Fibroblast of skin of back (primary cell): ENCODE results near the gene DGUOK.
A peak's percentile ranks its signal among the peaks of the same experiment; 100 is the strongest.
"Not testable (repeated sequence)": the region's sequence is repeated elsewhere in the genome, so short reads cannot be mapped to it uniquely, and the experiment has no call there.

ENCODE experiments used
- DNase-seq: peaks from one replicate; pipeline ENCODE4 v3.0.0-alpha.2; 2013

The DGUOK gene

DNA sequence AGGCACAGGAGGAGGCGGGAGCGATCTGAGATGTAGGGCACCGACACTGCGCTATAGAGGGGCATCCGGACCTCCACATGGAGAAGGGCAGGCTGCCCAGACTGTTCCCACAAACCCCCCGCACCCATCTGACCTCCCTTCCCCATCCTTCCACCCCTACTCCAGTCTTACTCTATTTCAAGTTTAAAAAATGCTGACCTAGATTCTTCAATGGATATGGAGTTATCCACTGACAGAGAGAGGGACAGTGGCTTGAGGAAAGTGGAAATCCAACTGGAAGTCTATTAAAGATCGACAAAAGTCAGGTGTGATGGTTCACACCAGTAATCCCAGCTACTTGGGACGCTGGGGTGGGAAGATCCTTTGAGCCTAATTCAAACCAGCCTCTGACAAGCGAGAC is 5.1 kb upstream of the DGUOK start:
- no peak for DNase-seq

DNA sequence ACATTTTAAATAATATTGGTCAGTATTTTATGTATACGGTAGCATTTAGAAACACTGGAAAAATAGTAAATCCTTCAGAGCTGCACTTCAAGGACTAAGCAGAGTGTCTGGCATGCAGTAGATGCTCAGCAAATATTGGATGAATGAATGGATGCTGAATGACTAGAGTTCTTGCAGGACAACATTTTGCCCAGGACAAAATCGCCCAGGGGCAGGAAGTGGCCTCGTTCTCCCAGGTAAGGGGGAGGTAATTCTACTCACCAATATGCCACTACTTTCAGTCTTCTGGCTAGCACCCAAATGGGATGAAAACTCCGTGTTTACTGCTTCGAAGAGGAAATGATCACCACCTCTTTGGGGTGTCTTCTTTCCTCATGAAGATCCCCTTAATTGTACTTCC is 4.0 kb upstream of the DGUOK start:
- DNase-seq, result no peak

DNA sequence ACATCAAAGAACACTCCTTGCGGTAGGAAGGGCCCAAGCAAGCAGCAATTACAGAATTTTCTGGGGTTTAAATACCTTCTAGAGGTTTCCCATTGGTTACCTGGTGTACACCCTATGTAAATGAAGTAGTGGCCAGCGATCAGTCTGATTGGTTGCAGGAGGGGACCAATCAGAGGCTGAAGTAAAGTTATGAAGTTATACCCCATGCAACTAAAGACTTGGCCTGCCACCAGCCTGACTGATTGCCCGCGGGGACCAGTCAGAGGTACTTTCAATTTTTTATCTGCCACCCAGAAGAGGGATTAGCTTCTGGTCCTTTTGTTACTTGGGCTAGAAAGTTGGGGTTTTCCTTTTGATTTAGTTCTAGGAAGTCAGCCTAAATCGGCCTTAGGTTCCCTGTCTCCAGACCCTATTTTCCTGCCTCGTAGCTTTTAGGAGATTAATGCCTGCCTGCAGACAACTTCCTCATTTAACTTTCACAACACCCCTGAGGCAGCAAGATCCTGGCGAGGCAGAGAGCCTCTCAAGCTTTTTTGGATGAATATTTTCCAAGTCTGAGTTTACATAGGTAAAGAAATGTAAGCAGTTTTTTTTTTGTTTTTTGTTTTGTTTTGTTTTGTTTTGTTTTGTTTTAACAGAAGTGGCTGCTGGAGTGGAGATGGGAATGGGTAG is 1.5 kb upstream of the DGUOK start:
- DNase-seq, result no peak

DNA sequence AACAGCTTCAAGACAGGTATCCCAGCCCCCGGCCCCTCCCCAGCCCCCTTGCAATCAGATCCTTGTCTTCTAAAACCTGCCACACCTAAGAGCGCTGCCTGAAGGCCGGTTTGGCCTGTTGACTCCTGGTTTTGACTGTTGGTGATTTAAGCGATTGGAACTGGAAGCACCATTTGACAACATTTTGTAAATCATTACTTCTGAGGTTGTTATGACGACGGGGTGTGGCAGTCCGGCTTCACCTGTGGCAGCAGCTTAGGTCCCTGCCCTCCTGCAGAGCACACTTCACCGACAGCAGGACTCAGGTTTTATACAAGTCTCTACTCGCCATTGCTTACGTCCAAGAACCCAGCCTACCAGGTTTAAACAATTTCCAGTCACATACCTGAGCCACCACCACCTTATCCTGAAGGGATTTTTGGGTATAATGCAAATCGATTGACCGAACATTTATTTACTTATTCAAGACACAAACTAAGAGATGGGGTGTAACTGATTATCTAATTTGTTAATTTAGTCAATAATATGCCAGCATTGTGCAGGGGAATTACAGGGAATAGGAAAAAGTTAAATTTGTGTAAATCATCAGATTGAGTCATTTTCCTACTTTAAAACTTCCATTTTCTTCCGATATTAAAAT is 707 bp upstream of the DGUOK start:
- no peak for DNase-seq

DNA sequence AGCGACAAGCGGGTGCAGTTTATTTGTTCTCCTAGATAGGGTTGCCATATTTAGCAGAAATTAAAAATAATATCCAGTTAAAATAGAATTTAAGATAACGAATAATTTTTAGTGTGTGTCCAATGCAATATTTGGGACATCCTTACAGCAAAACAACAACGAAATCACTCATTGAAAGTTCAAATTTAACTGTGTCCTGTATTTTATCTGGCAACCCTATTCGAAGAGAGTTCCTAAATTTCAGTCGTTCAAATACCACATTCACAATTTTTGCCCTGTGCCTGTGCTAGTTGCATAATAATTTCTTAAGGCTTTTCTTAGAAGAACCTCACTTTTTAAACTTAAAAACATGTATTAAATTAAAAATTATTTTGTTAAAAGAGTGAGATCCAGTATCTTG is 664 bp downstream of the DGUOK start:
- DNase-seq, result no peak

DNA sequence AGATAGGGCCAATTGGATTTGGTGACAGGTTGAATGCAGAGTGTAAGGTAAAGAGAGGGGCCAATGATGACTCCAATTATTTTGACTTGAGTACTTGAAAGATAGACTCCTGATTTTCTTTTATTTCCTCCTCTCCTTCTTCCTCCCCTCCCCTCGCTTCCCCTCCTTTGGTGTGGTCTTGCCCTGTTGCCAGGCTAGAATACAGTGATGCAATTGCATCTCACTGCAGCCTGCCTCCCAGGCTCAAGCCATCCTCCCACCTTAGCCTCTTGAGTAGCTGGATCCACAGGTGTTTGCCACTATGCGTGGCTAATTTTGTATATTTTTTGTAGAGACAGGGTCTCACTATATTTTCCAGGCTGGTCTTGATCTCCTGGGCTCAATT is 2.3 kb downstream of the DGUOK start:
- no peak for DNase-seq

DNA sequence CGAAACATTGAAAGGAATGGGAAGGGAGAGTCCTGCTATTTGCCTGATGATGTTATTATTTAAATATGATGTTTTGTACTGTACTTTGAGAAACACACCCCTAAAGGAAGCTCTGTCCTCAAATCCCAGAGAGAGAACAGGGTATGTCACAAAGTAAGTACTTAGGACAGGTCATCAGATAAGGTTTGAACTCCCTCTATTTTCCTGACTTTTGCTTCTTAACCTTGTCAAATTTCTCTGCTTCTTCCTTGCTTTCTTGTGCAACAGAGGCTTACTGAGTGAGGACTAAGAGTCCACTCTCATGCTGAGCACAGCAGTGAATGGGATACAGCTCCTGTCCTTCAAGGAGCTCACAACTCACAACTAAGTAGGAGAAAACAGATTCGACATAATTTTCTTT is 3.7 kb downstream of the DGUOK start:
- DNase-seq, result no peak

DNA sequence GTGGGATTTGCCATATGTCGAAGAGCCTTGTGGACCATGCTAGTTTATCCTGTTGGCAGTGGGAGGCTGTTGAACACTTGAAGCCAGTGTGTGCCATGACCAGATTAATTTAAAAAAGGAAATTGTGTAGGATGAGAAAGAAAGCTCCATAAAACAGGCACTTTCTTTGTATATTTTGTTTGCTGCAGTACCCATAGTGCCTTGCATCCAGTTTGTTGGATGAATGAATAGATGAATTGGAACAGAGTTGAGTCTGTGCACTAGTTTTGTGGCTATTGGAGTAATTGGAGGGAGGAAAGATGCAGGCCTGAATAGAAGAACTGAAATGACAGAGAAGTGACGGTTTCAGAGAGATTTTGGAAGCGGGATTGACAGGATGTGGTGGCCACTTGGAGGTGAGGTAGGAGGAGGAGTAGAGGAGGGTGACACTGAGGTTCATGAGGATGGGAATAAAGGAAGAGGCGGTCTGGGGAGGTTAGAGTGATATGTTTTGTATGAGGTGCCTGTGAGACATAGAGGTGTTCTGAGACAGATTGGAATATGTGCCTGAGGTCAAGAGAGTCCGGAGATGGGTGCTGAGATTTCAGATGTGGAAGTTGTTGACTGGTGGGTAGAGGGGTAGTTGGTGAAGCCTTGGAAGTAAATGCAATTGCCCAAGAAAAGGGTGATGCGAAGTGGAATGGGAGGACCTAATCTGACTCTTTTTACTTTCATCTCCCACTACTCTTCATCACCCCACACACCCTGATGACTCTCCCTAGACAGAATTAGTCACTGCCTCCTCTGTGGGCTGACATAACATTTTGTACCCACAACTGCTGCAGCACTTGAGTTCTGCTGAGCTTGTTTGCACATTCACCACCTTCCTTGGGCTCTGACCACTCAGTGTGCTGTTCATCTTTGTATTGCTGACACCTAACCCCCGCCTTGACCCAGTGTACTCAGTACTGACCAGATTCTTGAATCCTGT is 5.1 kb downstream of the DGUOK start:
- peak; percentile 39 for DNase-seq

DNA sequence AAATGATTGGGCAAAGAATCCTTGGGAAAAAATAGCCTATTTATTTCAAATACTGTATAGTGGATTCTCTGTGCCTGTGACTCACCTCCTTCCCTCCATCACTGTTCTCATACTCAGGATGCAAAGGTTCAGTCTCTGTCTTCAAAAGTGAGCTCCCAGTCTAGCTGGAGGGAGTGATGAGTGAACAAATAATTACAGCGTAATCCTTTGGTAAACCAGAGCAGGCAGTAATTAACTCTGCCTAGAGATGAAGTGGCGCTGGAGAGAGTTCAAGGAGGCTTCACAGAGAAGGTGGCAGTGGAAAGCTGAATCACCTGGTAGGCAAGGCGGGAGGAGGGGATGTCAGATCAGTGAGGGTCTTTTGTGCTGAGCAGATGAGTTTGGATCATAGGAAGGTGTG is 6.5 kb downstream of the DGUOK start:
- no peak for DNase-seq

DNA sequence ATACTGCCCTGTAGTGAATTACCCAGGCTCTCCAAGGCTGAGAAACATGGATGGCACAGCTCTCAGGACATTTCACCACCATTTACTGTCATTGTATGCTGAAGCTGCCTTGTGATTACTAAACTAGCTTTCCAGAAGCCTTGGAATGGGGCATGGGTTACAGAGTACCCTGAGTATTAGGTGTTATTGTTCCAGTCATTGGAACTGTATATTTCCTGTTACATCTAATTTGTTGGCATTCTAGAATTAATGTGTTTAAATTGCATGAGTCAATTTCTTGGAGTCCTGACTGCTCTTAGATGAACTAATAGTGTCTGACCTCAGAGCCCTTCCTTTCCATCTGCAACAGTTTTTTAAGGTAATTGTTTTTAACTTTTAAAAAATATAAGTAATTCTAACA is 9.0 kb downstream of the DGUOK start:
- DNase-seq, result no peak

DNA sequence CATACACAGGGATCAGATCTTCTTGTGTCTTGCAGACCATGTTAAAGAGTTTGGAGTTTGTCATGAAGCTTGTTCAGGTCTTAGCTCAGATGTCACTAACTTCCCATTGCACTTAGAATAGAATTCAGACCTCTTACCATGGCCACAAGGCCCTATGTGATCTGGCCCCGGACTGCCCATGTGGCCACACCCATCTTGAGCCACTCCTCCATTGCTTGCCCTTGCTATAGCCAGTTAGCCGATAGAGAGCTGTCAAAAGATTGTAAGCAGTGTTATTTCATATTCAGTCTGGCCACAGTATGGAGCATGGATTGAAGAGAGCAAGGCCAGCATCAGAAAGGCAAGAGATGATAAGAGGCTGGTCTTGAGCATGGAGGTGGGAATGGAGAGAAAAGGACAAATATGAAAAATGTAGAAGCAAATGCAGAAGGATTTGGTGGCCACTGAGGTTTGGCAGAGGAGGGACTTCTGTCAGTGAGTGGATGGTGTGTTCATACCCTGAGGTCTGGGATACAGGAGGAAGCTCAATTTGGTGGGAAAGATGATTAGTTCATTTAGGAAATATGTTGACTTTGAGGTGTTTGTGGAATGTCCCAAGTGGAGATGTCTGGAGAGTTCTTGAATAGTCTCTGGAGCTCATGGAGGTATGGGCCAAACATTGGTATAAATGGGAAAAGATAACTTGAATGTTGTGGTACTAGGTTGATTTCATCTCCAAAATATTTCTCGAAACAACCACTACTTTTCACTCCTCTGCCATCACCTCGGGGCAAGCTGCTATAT is 10.6 kb downstream of the DGUOK start:
- peak; percentile 58 for DNase-seq

DNA sequence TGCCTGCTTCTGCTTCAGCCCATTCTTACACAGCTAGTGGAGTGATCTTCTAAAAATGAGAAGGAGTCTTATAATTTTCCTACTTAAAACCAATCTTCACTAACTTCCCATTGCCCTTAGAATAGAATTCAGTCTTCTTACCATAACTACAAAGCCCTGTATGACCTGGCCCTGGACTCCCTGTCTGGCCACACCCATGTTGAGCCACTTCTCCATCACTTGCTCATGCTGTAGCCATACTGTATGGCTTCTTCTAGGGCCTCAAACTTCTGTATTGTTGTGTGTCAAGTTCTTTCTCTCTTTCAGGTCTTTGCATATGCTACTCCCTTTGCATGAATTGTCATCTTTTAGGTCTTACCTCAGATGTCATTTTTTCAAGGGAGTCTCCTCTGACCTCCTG is 11.2 kb downstream of the DGUOK start:
- DNase-seq, result no peak

DNA sequence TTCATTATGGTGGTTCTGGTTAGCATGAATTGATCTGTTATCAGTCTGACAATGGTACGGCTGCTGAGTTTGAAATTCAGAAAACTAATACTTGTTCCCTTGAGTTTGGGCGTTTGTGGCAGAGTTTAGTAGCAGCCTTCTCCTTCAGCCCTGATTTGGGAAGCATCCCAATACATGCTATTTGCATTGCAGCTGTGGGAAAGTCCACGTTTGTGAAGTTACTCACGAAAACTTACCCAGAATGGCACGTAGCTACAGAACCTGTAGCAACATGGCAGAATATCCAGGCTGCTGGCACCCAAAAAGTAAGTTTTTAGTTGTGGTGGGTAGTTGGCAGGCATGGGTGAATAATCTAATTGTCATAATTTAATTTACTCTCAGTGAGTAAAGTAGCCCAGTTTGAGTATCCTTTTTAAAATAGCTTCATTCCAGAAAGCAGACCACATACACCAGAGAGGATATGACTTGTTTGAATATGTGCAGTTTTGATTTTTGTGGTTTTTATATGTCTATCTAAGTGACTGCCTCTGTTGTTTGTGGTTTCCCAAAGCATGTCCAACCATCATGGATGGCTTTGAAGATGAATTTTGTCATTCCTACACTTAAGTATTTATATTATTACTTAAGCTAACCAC is 12.2 kb downstream of the DGUOK start:
- peak; percentile 85 for DNase-seq

DNA sequence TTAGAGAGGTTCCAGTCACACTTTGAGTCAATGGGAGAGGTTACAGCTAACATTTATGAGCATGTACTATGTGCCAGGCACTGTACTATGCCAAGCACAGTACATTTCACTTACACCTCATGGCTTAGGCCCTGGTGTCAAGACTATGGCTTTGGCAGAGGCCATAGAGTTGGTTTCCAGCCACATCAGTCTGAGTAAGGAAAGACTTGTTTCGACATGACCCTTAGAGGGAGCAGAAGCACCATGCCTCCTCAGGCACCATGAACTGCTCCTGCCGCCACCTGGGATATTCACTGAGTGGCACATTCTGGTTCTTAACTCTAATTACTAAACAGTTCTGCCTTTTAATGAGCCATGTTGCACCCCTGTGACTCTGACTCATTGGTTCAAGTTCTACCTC is 12.7 kb downstream of the DGUOK start:
- peak; percentile 21 for DNase-seq

DNA sequence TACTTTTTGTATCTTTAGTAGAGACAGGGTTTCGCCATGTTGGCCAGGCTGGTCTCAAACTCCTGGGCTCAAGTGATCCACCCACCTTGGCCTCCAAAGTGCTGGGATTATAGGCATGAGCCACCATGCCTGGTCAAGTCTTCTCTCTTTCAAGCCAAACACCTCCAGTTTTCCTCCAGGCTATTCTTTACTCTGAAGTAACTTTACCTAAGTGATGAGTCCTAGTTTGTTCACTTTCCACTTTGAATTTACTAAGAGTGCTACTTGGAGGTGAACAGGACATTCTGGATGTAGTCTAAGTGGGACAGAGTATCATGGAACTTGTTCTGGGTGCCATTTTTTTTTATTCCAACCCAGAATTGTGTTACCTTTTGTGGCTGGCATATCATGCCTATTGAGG is 13.4 kb downstream of the DGUOK start:
- not testable (repeated sequence) for DNase-seq

DNA sequence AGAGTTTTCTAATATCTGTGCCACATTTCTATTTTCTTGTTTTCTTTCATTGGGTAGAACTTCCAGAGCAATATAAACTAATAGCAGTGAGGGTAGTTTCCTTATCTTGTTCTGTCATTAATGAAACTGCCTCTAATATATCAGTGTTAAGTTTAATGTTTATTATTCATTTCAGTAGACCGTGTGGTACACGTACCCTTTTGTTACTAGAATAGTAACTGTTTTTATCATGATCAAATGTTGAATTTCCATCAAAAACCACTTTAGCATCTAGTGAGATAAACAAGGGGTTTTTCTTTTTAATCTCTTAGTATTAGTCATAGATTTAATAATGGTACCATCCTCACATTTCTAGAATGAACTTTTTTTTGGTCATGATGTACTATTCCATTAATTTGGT is 16.0 kb downstream of the DGUOK start:
- no peak for DNase-seq

DNA sequence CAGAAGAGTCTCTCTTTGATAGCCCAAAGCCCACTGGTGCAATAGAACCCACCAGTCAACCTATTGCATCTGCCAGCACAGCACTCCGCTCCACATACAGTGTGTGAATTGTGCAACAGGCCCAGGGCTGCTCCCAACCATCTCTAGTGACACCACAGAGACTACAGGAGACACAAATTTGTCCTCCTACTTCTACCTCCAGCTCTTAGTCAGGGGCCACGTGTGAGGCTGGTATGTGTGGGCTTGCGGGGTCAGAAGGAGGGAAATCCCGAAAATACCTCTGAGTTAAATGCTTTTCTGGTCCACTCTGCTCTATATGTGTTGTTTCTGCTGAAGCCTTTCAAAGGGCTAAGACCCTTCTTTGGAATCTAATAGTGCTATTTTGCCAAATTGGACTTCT is 18.0 kb downstream of the DGUOK start:
- no peak for DNase-seq

DNA sequence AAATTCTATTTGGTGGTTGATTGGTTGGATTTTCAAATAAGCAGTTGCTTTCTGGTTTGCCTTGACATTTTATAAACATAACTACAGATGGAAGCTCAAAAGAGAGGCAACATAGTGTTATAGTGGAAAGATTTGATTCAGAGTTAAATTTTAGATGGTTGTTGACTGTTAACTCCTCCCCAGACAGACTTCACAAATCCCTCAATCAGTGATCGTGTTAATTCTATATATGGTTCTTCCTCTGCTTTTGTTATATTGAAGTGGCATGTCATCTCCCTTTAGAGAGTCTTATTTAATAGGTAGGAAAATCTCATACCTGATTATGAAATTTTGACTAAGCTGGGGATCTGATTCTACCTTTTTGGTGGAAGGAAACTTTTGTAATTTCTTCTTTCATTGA is 19.5 kb downstream of the DGUOK start:
- DNase-seq, result no peak

DNA sequence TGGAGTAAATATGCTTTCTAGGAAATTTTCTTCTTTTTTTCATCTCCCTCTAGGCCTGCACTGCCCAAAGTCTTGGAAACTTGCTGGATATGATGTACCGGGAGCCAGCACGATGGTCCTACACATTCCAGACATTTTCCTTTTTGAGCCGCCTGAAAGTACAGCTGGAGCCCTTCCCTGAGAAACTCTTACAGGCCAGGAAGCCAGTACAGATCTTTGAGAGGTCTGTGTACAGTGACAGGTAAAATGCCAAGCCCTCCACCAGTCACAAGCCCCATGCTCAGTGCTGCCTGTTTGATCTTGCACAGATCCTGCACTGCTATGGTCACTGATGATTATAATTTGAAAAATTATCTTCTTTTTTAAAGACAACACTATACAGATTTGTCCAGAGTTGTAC is 20.0 kb downstream of the DGUOK start:
- DNase-seq, result no peak

DNA sequence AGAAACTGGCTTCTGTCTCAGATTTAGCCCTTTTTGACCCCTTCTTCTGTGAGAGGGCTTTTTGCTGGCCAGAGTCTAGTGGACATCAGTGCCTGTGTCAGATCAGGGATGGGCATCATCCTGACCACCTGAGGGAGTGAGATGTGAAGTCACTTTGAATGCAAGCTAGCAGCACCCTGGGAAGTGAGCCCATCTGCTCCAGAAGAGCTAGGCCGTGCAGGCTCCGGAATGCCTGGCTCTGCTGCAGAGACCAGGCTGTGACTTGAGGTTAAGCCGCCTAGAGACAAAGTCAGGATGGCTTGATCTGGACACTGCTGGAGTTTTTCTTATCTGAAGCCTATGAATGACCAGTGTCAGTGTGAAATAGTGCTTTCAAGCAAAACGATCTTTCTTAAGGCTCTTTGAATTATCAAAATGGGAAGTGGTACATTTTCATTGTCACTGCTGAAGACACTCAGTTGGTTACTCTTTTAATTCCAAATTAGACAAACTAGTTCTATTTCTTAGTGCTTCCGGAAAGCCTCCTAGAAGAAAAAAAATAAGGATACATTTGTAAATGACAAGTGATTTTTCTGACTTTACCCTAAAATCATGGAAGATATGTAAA is 20.8 kb downstream of the DGUOK start:
- no peak for DNase-seq

DNA sequence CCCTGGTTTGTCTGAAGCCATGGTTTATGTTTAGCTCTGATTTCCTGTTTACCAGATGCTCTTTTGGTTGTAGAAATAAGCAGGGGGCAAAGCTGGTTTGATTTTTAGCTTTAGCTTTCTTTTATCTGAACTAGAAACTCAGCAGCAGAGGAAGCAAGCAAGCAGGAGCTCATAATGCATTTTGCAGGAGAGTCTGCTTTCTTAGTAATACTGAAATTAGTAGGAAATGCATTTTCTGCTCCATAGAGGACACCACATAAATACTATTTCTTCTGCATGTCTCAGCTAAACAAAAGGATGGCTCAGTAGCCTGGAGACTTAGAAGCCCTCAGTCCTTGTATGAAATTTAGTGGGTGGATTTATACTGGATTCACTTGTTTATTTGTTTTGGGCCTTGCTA is 23.1 kb downstream of the DGUOK start:
- DNase-seq, result no peak
